Measurements from ENCODE around the gene SPC24.

DNA sequence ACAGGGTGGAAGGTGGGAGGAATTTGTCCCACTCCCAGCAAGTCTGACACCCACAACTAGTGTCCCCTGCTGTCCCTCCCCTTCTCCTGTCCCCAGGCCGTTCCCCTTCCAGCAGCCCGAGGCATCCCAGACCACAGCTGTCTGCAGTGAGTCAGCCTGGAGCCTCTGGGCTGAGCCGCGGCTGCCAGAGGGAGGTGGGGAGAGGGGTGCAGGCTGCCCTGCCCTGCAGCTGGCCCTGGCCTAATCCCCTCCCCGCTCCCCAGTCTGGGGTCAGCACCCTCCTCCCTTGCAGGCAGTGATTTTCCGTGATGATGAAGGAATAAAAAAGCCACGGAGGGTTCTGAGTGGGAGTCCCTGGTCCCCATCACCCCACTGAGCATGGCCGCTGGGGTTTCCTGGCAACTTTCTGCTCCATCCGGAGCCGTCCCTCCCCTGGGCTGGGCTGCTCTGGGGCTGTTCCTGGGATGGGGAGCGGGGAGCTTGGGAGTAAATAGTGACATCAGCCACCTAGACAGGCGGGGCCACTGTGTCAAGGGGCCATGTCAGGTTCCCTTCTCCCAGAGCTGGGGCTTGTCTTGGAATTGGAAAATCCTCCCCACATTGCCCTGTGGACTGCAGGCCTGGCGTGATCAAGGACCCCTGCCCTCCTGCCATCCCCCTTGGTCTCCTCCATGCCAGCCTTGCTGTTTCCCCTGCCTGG, 16.8 kb downstream of the SPC24 start:
- TF ChIP-seq POLR2A (IDR thresholded peaks at IDR 0.05) (peak in 1 of 2 donors; percentile 31), CTCF (IDR thresholded peaks at IDR 0.05) (peak in 1 of 4 experiments; percentile 18)
